ENCODE data around the gene ADORA2B.
"Not testable (repeated sequence)": the region's sequence is repeated elsewhere in the genome, so short reads cannot be mapped to it uniquely, and the experiment has no call there.

ADORA2B gene

DNA sequence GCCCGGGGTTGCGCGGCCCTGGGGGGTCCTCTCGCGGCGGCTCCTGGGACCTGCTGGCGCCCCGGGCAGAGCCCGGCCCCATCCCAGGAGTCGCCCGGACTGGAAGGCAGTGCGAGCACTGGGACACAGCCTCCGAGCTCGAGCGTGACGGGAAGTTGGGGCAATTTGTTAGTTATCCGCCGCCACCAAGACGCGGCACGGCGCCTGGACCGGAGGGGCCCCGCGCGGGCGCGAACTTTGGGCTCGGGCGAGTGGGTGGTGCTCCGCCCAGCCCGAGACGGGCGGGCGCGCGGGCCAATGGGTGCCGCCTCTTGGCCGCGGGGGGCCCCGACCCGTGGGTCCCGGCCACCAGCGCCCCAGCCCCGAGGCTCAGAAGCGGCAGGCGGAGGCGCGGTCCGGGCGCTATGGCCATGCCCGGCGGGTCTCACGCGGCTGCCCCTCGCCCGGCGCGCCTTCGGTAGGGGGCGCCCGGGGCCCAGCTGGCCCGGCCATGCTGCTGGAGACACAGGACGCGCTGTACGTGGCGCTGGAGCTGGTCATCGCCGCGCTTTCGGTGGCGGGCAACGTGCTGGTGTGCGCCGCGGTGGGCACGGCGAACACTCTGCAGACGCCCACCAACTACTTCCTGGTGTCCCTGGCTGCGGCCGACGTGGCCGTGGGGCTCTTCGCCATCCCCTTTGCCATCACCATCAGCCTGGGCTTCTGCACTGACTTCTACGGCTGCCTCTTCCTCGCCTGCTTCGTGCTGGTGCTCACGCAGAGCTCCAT, at the start of gene ADORA2B:
Gene ADORA2B (plus strand): TSS at position 372 of the 768 bp plus-strand sequence. CDS start 119 bp downstream, at position 491.
- DNase-seq (ENCODE audit: low read depth) = peak; percentile 50

DNA sequence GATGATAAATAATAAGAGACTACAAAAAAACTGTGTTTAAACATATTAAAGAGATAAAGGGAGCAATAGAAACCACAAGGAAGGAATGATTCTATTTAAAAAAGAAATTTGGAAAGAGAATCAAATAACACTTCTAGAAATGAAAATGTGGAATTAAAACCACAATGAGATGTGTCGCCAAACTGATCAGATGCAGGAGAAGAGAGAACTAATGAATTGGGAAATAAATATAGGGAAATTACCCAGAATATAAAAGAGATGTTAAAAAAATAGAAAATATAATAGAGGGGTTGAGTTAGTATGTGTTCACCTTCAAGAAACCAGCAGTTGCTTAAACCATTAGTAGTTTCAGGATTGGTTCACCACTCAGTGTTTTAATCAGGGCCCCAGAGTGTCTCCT, 48.7 kb upstream of the ADORA2B start:
- no peak for DNase-seq (ENCODE audit: low read depth)

DNA sequence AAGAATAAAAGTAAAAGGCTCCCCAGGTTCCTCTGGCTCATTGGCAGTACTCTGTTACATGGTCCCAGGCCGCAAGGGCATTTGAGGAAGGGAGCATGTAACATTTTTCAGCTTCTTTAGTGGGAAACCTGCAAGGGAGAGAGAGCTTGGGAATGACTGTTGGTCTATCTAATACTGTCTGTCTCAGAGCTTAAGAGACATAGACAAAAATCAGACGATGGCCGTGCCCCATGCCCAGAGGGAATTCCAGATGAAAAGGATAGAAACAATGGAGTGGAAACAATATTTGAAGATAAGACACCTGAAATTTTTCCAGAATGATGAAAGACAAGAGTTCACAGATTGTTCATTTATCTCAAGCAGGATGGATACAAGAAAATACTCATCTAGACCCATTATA, 48.1 kb upstream of the ADORA2B start:
- DNase-seq (ENCODE audit: low read depth) = no peak

DNA sequence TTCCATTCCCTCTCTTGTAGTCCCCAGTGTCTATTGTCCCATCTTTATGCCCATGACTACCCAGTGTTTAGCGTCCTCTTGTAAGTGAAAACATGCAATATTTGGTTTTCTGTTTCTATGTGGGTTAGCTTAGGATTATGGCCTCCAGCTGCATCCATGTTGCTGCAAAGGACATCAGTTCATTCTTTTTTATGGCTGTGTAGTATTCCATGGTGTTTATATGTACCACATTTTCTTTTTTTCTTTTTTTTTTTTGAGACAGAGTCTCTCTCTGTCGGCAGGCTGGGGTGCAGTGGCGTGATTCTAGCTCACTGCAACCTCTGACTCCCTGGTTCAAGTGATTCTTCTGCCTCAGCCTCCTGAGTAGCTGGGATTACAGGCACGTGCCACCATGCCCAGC, 45.3 kb upstream of the ADORA2B start:
- not testable (repeated sequence) for DNase-seq (ENCODE audit: low read depth)

DNA sequence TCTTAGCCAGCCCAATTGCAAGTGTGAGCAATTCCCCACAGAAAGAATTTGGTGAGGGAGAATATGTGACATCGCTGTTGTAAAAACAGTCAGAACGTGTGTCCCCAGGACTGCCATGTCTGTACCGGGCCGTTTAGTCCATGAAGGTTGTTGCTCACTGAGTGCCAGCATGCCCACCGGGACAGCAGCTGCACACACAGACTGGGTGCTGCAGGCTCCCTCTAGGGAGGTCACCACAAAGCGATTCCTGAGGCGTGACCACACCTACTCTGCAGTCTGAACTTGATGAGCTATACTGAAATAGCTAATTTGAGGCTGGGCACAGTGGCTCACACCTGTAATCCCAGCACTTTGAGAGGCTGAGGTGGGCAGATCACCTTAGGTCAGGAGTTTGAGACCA, 44.1 kb upstream of the ADORA2B start:
- DNase-seq (ENCODE audit: low read depth) = no peak

DNA sequence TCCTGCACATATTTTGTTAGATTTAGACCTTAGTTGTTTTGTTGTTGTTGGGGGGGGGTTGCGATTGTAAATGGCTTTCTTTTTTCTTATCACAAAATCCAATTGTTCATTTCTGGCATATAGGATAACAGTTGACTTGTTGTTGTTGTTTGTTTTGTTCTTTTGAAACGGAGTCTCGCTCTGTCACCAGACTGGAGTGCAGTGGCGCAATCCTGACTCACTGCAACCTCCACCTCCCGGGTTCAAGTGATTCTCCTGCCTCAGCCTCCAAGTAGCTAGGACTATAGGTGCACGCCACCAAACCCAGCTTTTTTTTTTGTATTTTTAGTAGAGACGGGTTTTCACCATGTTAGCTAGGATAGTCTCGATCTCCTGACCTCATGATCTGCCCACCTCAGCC, 39.7 kb upstream of the ADORA2B start:
- not testable (repeated sequence) for DNase-seq (ENCODE audit: low read depth)

DNA sequence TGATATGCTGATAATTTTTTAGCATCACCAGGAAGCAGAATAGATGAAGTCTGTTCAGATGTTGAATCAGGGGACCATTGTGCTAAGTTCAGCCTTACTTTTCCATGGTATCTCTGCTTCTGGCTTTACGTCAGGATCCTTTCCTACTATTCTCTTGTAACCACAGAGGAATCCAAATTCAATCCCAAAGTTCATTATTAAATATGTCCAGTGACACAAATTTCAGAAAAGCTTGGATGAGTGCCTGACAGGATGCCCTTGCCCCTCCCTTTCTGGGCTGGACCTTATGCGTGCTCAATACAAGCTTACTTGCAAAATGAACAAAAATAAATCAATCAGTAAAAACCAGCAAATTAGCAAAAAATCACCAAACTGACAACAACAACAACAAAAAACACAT, 37.6 kb upstream of the ADORA2B start:
- DNase-seq (ENCODE audit: low read depth) = no peak

DNA sequence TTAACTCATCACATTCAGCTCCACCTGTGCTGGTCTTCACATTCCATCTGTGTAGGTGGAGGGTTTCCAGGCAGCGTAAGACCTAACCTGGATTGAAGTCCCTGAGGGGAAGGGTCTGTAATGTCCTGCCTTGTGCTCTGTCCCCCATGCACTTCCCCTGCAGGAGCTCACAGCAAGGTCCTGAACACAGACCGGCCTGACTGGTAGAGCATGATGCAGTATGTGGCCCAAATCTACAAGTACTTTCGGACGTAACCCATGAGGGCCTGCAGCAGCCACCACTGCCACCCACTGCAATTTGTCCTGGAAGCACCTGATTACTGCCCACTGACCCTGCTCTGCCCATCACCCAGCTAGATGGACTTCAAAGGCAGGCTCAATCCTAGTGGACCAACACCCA, 36.6 kb upstream of the ADORA2B start:
- no peak for DNase-seq (ENCODE audit: low read depth)

DNA sequence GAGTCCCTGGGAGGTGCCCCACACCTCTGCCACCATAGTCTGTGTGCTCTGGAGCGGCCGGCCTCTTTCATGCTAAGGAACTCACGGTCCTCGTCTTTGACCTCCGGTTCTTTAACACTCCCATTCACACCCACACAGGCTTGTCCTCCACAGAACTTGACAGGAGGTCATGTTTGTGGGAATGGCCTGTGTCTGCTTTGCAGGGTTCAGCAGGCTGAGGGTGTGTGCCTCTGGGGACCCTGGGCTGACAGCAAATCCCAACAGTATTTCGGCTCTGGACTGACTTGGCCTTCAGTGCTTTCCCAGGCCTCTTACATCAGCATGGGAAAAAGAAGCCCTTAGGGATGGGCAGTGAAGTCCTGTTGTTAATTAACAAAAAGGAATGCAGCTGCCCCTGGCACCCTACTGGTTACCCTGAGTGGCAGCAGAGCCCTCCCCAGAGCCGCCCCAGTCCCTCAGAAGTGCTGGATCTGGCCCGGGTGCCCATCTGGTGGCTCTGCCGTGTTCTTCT, 35.4 kb upstream of the ADORA2B start:
- DNase-seq (ENCODE audit: low read depth) = no peak

DNA sequence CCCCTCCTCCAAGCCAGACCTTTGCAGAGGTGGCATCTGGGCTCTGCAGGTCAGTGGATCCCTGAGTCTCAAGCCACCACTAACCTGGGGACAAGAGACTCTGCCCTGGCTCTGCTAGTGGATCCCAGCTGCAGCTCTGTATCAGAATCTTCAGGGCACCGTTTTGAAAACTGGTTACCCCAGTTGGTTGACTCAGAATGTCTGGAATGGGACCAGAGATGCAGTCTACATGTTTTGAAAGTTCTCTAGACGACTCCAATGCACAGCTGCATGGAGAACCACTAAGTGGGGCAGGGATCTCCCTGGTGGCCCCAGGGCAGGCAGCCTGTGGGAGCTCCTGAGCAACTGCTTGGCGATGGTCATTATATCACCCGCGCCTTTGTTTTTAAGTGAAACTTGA, 34.1 kb upstream of the ADORA2B start:
- DNase-seq (ENCODE audit: low read depth) = no peak

DNA sequence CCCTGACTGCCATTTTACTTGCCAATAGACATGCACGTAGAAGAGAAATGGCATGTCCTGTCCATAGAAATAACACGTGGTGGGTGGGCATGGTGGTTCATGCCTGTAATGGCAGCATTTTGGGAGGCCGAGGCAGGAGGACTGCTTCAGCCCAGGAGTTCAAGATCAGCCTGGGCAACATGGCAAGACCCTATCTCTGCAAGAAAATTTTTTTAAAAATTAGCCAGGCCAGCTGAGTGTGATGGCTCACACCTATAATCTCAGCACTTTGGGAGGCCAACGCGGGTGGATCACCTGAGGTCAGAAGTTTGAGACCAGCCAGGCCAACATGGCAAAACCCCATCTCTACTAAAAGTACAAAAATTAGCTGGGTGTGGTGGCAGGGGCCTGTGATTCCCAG, 33.2 kb upstream of the ADORA2B start:
- DNase-seq (ENCODE audit: low read depth) = not testable (repeated sequence)

DNA sequence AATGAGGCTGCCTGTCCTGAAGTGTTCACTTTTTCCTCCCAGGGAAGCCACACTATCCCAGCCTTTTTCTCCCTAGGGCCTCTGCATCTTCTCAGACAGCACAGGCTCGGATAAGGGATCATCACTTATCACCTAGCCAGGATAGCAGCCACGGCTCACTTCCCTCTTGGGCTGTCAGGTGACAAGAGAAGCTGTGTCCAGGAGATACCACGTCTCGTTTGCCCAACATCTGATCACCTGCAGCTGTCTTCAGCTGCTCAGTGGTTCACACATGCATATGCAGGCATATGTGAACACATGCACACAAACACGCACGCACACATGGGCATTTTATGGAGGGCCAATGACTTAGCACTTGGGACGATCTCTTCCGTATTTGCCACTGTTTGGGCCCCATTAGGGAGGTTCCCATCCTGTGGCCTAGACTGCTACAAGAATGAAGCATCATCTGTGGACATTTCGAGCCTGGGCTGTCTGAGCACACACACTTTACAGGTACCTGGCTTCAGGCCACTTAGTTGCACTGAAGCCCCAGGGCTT, 32.4 kb upstream of the ADORA2B start:
- DNase-seq (ENCODE audit: low read depth) = no peak

DNA sequence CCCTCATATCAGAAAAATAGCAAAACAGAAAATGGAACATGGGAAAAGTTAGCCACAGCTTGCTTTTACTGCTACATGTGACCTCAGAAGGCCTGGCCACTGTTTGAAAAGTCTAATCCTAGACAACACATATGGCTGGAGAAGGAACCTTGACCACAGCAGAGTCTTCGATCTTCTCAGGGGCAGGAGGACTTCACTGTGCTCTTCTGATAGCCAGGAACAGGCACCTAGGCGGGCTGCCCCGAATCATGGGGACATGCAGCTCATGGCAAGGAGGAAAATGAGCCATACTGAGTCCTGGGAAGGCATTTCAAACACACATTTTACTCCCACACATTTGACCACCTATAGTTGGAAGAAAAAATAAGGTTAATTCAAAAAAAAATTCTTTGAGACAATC, 31.1 kb upstream of the ADORA2B start:
- DNase-seq (ENCODE audit: low read depth) = no peak

DNA sequence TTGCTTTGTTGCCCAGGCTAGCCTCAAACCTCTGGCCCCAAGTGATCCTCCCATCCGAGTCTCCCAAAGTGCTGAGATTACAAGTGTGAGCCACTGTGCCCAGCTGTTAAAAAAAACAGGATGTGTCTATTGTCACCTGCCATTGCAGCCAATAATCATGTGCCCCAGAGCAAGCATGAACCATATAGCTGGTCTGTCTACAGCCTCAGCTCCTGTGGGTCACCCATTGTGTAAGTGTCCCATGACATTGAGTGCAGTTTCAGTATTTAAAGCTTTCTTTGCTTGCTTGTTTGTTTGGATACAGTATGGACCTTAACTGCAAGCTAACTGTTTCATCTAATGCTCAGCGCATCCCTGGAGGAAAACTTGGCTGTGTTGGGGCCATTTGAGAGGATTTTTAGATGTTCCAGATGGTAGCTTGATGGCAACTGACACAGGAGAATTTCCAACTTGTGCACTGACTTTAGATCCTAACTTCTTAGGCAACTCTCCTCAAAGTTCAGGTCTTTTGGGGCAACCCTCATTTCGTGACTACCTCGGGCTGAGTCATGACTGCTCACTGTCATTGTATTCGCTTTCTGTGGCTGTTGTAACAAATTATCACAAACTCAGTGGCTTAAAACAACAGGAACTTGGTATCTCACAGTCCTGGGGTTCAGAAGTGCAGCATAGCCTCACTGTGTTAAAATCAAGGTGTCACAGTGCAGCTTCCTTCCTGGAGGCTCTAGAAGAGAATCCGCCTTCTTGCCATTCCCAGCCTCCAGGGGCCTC, 30.3 kb upstream of the ADORA2B start:
- DNase-seq (ENCODE audit: low read depth) = no peak

DNA sequence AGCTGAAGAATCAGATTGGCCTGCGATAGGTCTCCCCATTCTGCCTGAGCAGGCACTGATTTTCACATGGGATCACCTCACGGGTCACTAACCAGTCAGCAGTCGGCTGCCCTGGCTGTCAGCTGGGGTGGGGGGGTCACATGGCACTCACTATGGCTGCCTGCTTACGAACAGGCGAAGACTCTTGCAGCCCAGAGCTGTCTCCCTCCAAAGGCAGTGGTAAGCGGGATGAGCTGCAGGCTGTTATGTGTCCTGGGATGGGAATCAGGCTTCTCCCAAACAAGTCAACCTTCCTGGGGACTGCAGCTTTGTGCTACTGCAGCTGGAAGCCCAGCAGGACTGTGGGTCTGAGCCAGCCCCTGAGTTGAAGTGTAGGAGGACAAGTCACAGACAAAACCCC, 29.0 kb upstream of the ADORA2B start:
- DNase-seq (ENCODE audit: low read depth) = no peak

DNA sequence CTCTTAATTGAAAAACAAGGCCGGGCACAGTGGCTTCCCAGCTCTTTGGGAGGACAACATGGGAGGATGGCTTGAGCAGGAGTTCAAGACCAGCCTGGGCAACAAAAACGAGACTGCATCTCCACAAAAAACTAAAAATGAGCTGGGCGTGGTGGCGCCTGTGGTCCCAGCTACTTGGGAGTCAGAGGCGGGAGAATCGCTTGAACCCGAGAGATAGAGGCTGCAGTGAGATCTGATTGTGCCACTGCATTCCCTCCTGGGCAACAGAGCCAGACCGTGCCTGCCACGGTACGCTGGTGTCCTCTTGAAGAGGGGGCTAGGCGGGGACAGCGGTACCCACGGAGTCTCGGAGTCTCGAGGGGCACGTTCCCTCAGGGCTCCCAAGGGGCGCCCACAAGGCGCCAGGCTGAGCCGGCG, 27.9 kb upstream of the ADORA2B start:
- DNase-seq (ENCODE audit: low read depth) = no peak

DNA sequence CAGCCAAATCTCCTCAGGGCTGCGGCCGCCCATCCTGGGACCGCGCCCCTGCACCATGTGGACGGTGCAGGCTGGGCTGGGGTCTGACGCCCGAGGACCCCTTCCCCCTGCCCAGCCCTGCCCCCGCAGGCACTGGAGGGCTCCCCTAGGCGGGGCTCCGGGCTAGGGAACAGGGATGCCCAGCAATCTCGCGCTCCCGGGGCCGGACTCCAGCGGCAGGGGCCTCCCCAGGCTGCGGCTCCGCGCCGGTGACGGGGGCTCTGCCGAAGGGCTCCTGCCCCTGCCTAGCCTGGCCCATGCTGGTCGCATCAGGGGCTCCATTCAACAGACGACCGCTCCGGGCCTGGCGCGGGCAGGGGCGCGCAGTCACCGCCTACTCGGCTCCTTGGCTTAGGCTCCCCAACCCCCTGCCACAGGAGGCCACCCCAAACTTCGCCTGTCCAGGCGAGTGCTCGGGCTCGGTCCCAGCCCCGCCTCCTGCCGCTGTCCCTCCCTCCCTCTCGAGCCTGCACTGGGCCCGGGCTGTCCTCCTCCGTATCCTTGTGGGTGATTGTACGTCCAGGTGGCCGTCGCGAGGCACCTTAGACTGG, 27.4 kb upstream of the ADORA2B start:
- DNase-seq (ENCODE audit: low read depth) = no peak

DNA sequence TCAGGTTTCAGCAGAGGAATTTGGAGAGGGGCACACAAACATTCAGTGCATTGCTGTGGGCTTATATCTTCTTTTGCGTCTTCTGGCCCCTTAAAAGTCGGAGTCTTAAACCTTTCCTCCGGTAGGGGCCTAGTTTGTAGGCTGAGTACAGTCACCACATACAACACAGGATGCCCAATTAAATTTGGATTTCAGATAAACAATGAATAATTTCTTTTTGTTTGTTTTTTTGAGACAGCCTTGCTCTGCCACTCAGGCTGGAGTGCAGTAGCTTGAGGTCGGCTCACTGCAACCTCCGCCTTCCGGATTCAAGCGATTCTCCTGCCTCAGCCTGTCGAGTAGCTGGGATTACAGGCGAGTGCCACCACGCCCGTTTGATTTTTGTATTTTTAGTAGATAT, 26.7 kb upstream of the ADORA2B start:
- no peak for DNase-seq (ENCODE audit: low read depth)

DNA sequence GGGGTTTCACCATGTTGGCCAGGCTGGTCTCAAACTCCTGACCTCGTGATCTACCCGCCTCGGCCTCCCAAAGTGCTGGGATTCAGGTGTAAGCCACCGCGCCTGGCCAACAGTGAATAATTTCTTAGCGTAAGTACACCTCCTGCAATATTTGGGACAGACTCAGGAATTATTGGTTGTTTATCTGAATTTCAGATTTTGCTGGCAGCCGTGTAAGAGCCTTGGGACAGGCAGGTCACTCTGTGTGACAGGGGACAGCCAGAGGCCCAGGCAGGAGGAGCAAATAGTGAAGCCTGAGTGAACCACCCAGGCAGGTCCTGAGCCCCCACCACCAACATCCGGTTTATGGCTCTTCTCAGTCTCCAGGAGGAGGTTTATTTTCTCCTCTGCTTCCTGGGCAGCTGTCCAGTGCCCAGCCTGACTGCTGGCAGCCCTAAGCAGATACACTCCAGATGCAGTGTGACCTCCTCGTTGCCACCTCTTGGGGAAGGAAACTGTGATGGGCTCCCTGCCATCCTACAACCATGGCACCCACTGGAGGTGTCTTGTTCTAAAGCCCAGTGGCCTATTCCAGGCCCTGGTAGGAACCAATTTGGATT, 26.2 kb upstream of the ADORA2B start:
- DNase-seq (ENCODE audit: low read depth) = no peak

DNA sequence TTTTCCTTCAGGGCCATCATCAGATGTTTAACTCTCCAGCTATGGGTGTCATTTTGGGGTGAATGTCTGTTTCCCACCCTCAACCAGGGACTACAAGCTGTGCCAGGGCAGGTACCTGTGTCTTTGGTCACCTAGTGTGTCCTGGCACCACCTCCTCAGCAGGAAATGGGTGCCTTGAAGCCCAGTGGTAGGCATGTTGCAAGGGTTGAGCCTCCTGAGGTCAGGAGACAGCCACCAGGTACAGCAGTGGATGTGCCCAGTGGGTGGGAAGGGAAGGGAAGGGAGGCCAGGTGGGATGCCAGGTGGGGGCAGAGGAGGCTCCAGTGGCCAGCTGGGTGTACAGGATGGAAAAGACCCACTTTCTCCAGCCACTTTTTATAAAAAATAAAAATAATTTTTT, 25.5 kb upstream of the ADORA2B start:
- DNase-seq (ENCODE audit: low read depth) = no peak

DNA sequence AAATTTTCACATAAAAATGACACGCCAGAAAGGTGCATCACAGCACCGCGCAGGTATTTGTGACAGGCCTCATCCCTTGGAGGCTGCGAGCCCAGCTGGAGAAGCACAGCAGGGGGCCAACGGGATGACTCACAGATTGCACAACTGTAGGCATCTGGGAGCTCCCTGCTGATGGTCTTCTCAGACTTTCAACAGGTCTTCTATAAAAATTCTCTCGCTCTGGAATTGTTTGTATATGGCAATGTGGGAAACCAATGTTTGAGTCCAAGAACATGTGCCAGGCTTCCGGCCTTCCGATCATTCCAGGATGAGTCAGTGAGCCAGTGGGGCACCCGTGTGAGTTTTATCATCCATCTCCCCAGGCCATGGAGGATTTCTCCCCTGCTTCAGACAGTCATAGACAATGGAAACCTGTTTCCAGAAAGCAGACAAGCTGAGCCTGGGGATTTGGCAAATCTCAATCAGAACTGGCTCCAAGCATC, 24.1 kb upstream of the ADORA2B start:
- DNase-seq (ENCODE audit: low read depth) = peak; percentile 98

DNA sequence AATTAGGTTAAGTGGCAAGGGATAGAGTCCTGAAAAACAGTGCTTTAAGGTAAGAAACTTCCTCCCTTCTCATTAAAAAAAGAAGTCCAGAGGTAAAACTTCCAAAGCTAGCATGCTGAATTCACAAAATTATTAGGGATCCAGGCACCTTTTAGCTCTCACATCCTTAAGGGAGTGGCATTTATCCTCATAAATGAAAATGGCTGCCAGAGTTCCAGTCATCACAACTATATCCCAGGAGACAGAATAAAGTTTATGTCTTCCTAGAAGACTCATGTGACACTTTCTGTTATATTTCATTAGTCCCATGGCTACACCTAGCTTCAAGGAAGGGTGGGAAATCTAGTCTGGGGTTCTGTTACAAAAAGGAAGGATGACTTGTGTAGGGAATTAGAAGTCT, 23.3 kb upstream of the ADORA2B start:
- no peak for DNase-seq (ENCODE audit: low read depth)
